Measurements from ENCODE around the gene CRELD2.

Gene CRELD2

GRCh38 chr22:49933236-49934159, 15.1 kb downstream of the CRELD2 start:
- no peak for DNase-seq

DNA sequence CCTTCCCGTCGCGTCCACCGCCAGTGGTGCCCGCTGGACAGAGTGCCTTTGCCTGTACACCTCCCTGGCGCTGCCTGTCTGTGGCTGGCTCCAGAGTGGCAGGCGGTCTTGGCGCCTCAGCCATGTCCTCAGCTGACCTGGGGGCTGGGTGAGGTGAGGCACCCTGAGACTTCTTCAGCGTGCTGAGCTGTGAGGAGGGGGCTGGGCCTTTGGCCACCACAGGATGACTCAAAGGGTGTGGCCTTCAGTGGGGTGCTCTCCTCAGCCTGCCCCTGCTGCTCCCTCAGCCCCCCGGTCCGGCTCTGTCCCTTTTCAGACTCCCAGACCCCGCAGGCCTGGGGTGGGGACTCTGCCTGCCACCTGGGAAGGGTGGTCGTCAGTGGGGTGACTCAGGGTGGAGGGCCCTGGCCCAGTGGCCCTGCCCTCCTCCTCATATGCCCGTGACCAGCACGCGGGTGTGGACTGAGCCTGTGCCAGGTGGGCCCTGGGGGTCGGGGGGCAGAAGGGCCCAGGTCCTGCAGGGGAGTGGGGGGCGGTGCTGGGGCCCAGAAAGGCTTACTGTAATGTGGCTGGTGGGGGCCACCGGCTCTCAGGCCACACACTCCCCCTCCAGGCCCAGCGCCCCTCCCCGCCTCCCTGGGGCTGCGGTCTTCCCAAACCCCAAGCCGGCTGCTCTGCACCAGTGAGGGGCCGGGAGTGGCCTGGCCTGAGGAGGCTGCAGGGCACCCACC, 15.9 kb downstream of the CRELD2 start:
- DNase-seq, result peak; percentile 29

DNA sequence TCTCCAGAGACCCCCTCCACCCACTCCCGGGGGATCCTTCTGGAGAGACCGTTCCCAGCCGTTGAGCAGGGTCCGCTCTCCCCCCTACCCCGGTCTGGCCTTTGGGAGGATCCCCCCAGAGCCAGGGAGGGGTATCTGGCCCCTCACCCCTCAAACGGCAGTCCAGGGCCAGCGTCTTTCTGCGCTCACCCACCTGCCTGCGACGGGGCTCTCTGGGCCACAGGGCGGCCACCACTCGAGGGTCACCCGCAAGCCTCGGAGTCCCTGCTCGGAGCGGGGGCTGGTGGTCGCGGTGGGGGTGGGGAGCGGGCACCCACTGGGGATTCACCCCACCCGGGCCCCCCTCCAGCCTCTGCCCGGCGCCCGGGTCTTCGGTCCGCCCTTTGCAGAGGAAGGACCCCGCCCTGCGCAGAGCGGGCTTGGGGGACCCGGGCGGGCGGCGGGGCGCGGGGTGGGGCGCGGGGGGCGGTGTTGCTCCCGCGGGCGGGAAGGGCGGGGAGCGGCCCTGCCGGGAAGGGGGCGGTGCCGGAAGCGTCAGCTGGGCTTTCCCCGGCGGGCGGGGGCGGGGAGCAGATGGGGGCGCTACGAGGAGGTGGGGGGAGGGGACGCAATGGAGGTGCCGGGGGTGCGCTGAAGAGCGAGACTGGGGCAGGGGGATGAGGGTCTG, 16.6 kb downstream of the CRELD2 start:
- DNase-seq, result peak; percentile 29

- no peak for DNase-seq
Observed at GRCh38 chr22:49935561-49935960, 17.1 kb downstream of the CRELD2 start.

- DNase-seq, result peak; percentile 59
Observed at GRCh38 chr22:49936018-49936972, 17.9 kb downstream of the CRELD2 start.

- DNase-seq, result no peak
Observed at GRCh38 chr22:49936973-49937757, 18.7 kb downstream of the CRELD2 start.

GRCh38 chr22:49937758-49938564, 19.5 kb downstream of the CRELD2 start:
- DNase-seq, result no peak

GRCh38 chr22:49938565-49939136, 20.2 kb downstream of the CRELD2 start:
- no peak for DNase-seq

GRCh38 chr22:49941507-49942316, 23.3 kb downstream of the CRELD2 start:
- no peak for DNase-seq

DNA sequence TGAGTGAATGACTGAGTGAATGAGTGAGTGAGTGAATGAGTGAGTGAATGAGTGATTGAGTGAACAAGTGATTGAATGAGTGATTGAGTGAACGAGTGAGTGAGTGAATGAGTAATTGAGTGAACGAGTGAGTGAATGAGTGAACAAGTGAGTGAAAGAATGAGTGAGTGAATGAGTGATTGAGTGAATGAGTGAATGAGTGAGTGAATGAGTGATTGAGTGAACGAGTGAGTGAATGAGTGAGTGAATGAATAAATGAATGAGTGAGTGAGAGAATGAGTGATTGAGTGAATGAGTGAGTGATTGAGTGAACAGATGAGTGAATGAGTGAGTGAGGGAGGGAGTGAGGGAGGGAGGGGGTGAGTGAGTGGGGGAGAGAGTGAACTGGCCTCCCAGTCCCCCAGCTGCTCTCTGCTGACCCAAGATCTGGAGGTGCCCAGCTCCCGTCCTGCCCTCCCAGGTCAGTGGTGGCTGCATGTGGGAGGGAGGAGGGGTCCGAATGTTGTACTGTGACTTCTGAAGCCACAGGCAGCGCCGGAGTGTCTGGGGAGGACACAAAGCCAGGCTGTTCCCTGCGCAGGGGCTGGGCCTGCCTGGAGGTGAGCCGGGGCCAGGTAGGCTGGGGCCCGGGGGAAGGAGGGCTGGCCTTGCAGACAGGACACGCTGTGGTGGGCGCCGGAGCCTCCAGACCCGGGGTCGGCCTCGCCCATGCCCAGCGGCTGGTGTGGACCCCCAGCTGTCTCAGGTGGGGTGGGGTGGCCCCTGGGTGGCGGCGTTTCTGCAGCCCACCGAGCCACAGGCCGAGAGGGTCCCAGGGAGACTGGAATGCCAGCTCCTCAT, 24.4 kb downstream of the CRELD2 start:
- no peak for DNase-seq

DNA sequence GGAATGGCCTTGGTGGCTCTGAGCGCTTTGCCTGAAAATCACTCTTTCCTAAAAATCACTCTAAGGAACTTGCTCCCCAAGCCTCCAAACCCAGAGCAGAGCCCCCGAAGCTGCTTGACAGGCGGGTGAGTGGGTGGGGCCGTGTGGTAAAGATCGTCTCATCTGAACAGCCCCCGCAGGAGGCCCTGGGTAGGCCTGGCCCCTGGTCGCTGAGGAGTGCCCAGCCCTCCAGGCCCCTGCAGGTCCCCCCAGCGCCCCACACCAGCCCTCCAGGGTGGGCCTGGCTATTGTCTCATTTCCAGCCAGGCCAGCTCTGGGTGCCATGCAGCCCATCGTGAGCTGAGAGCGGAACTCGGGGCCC, 25.0 kb downstream of the CRELD2 start:
- no peak for DNase-seq

DNA sequence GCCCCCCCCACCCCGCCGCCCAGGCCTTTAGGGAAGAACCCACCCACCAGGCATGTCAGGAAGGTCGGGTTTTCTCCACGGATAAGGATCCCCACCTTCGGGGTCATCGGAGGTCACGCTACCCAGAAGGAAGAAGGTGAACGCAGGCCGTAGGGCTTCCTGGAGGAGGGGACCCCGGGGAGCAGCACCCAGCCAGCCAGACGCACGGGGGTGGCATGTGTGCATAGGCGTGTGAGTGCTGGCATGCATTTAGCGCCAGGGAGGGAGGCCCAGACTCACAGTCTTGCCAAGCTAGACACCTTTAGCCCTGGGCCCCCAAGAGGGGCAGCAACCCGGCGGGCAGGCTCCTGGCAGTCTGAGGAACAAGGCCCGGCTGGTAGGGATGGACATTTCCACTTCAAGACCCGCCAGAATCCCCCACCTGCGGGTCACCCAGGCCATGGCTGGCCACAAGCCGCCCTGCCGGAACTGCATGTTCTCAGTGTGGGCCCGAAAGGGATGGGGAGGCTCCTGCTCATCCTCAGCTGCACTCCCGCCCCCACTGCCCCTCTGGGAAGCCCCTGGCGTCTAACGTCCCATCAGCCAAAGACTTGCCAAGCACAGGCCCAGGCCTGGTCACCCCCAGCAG, 25.5 kb downstream of the CRELD2 start:
- DNase-seq, result no peak

DNA sequence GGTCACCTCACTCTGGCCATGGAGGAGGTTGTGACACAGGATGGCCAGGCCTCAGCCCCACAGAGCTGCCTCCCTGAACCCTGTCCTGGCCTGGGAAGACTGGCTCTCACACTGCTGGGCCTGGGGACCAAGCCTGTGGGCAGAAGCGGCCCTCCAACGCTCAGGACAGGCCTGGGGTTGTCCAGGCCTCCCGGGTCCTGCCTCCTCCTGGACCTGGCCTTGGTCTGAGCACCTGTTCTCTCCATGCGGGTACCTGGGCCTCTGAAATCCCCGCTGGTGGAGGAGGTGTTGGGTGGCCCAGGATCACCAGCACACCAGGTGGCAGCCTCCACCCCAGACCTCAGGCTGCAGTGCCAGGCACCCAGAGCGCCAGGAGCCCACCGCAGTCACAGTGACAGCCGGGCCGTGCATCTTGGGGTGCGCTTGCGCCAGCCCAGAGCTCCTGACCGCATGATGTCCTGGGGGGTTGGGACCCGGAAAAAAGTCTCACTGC, 26.0 kb downstream of the CRELD2 start:
- no peak for DNase-seq

DNA sequence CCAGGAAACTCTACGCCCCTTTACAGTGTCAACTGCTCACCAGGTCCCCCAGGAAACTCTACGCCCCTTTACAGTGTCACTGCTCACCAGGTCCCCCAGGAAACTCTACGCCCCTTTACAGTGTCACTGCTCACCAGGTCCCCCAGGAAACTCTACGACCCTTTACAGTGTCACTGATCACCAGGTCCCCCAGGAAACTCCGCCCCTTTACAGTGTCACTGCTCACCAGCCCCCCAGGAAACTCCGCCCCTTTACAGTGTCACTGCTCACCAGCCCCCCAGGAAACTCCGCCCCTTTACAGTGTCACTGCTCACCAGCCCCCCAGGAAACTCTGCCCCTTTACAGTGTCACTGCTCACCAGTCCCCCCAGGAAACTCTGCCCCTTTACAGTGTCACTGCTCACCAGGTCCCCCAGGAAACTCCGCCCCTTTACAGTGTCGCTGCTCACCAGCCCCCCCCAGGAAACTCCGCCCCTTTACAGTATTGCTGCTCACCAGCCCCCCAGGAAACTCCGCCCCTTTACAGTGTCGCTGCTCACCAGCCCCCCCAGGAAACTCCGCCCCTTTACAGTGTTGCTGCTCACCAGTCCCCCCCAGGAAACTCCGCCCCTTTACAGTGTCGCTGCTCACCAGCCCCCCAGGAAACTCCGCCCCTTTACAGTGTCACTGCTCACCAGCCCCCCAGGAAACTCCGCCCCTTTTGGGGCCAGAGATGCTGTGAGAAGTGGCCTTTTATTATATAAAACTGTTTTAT, 26.8 kb downstream of the CRELD2 start:
- peak; percentile 36 for DNase-seq

DNA sequence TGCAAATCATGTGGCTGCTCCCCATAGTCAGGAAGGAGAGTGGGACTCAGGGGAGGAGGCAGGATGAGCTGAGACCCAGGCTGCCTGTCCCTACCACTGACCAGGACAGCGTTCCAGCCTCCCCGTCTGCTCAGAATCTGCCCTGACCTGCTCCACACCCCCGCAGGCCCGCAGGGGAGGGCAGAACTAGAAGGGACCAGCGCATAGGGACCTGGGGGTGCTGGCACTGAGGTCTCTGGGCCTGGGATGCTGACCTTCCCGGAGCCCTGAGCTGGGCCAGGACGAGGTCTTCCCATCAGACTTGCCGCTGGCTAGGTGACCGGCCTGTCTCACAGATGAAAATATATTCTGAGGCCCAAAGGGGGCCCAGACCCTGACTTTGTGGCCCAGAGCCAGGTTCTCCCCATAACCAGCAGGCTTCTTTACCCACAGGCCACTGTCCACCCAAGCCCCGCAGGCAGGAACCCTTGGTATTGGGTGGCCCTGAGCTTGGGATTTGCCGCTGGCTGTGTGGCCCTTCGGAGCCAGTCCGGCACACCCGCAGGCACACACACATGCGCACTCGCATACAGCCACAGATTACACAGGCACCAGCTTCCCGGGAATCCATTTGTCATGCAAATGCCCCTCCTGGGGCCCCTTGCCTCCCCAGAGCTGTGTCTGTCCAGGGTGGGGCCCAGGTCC, 28.3 kb downstream of the CRELD2 start:
- no peak for DNase-seq

DNA sequence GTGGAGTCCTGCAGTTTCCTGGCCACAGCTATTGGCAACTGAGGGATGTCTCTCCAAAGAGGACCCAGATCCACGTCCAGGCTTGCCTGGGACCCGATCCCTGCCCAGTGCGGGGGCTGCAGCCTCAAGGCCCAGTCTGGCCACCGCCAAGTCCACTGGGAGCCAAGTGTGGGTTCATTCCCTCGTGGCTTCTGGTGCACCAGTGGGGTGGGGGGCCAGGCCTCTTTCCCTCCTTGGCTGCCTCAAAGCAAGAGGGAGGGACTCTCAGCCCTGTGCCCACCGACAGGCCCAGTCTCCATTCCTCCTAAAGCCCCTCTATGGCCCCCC, 28.8 kb downstream of the CRELD2 start:
- no peak for DNase-seq

Measured in hematopoietic multipotent progenitor cell treated with erythropoietin and hydrocortisone succinate and interleukin-3 and kit ligand, for 8 days (in vitro differentiated cells).